GM21528 (cell line): Measurements from ENCODE around the gene GMDS.
A peak's percentile ranks its signal among the peaks of the same experiment; 100 is the strongest.

Source experiments
- ATAC-seq: cut with Tn5 transposase; IDR thresholded peaks from one replicate; pipeline ENCODE4 v1.9.1; 2021; ENCODE audit warnings: mild to moderate bottlenecking, moderate library complexity; ENCODE audit not compliant: unreplicated experiment, low FRiP score

Gene GMDS

GRCh38 chr6:1821513-1822183 is 423.8 kb downstream of the GMDS start:
- ATAC-seq, result no peak

GRCh38 chr6:1821164-1821512 is 424.3 kb downstream of the GMDS start:
- ATAC-seq, result no peak

- ATAC-seq, result no peak
These were observed 424.7 kb downstream of the GMDS start for GRCh38 chr6:1820714-1821113.

GRCh38 chr6:1820165-1820564 is 425.2 kb downstream of the GMDS start:
- ATAC-seq, result no peak

- no peak for ATAC-seq
These were observed 426.4 kb downstream of the GMDS start for GRCh38 chr6:1819007-1819406.

- no peak for ATAC-seq
These were observed 428.2 kb downstream of the GMDS start for GRCh38 chr6:1817033-1817761.

GRCh38 chr6:1815827-1816452 is 429.5 kb downstream of the GMDS start:
- ATAC-seq, result no peak

GRCh38 chr6:1814279-1814678 is 431.1 kb downstream of the GMDS start:
- no peak for ATAC-seq

- ATAC-seq, result no peak
These were observed 432.9 kb downstream of the GMDS start for GRCh38 chr6:1812487-1812886.

GRCh38 chr6:1812034-1812433 is 433.4 kb downstream of the GMDS start:
- no peak for ATAC-seq

GRCh38 chr6:1810880-1811279 is 434.5 kb downstream of the GMDS start:
- no peak for ATAC-seq

GRCh38 chr6:1809291-1809988 is 436.0 kb downstream of the GMDS start:
- ATAC-seq, result no peak

- ATAC-seq, result no peak
These were observed 438.5 kb downstream of the GMDS start for GRCh38 chr6:1806935-1807334.

GRCh38 chr6:1802491-1803395 is 442.7 kb downstream of the GMDS start:
- no peak for ATAC-seq

- ATAC-seq, result no peak
These were observed 444.0 kb downstream of the GMDS start for GRCh38 chr6:1801401-1801800.

GRCh38 chr6:1800845-1801244 is 444.6 kb downstream of the GMDS start:
- no peak for ATAC-seq

- ATAC-seq, result no peak
These were observed 446.5 kb downstream of the GMDS start for GRCh38 chr6:1798965-1799325.

- ATAC-seq, result no peak
These were observed 447.0 kb downstream of the GMDS start for GRCh38 chr6:1798303-1798964.

- peak; percentile 21 for ATAC-seq
These were observed 447.6 kb downstream of the GMDS start for GRCh38 chr6:1797801-1798200.
